Measurements from ENCODE around the gene CHGA. TPM values are rescaled to one million over a fixed set of nuclear protein-coding genes. Genes with fewer than 3 reads are reported as not detected.

Gene CHGA
- total RNA-seq, 1 donor from 2014 or later, result not detected

- no peak for DNase-seq (ENCODE audit: low spot score)
Measured at GRCh38 chr14:92961567-92961855, 38.6 kb downstream of the CHGA start.

GRCh38 chr14:92962031-92962830 is 39.3 kb downstream of the CHGA start:
- DNase-seq (ENCODE audit: low spot score), result no peak

- DNase-seq (ENCODE audit: low spot score), result no peak
Measured at GRCh38 chr14:92962831-92963095, 39.8 kb downstream of the CHGA start.

GRCh38 chr14:92963301-92964123 is 40.6 kb downstream of the CHGA start:
- DNase-seq (ENCODE audit: low spot score), result no peak

GRCh38 chr14:92964124-92965109 is 41.5 kb downstream of the CHGA start:
- no peak for DNase-seq (ENCODE audit: low spot score)

GRCh38 chr14:92965281-92965680 is 42.3 kb downstream of the CHGA start:
- no peak for DNase-seq (ENCODE audit: low spot score)

- no peak for DNase-seq (ENCODE audit: low spot score)
Measured at GRCh38 chr14:92967346-92967926, 44.5 kb downstream of the CHGA start.

GRCh38 chr14:92968291-92969020 is 45.5 kb downstream of the CHGA start:
- no peak for DNase-seq (ENCODE audit: low spot score)

- DNase-seq (ENCODE audit: low spot score), result no peak
Measured at GRCh38 chr14:92969430-92969829, 46.5 kb downstream of the CHGA start.

- no peak for DNase-seq (ENCODE audit: low spot score)
Measured at GRCh38 chr14:92969871-92970270, 46.9 kb downstream of the CHGA start.

GRCh38 chr14:92970271-92970670 is 47.3 kb downstream of the CHGA start:
- no peak for DNase-seq (ENCODE audit: low spot score)

- DNase-seq (ENCODE audit: low spot score), result no peak
Measured at GRCh38 chr14:92971601-92972180, 48.7 kb downstream of the CHGA start.

GRCh38 chr14:92973261-92973797 is 50.4 kb downstream of the CHGA start:
- peak; percentile 84 for DNase-seq (ENCODE audit: low spot score)

- DNase-seq (ENCODE audit: low spot score), result no peak
Measured at GRCh38 chr14:92973798-92974372, 50.9 kb downstream of the CHGA start.

GRCh38 chr14:92974541-92975345 is 51.8 kb downstream of the CHGA start:
- DNase-seq (ENCODE audit: low spot score), result no peak

- DNase-seq (ENCODE audit: low spot score), result no peak
Measured at GRCh38 chr14:92976268-92976667, 53.3 kb downstream of the CHGA start.

- DNase-seq (ENCODE audit: low spot score), result no peak
Measured at GRCh38 chr14:92978229-92979021, 55.5 kb downstream of the CHGA start.

- DNase-seq (ENCODE audit: low spot score), result no peak
Measured at GRCh38 chr14:92980866-92981265, 57.9 kb downstream of the CHGA start.

Data from ureter (tissue), 1 donor.